ENCODE data around the gene TPCN2. TPM values are rescaled to one million over a fixed set of nuclear protein-coding genes. Genes with fewer than 3 reads are reported as not detected.

Gene TPCN2
- total RNA-seq, 1 experiment from 2014 or later, result 20.6 TPM

GRCh38 chr11:69034123-69034867, 14.4 kb upstream of the TPCN2 start:
- ChIA-PET CTCF (no interaction called here), POLR2A (no interaction called here)

More at GRCh38 chr11:69034123-69034867, 14.4 kb upstream of the TPCN2 start:
- intact Hi-C loops (cut with micrococcal nuclease; ENCODE audit: unreplicated experiment), result no loop called here
- no peaks in the 10 kb centered on the region for H3K9me3 ChIP-seq (ENCODE audit: control insufficient read depth, insufficient read depth, low read depth, low read length)
- ATAC-seq, result no peak
- H3K4me1 ChIP-seq (ENCODE audit: control insufficient read depth, insufficient read depth, low read length), result no peaks in the 10 kb centered on the region
- BruUV-seq (replicated peaks), result no TSS peak
- in situ Hi-C loops (cut with HindIII; ENCODE audit: low pct_unique_long_range_greater_than_20kb, low sequenced_read_pairs), result no loop called here
- H3K27ac ChIP-seq (ENCODE audit: low read length), result no peak overlapping the region
- H3K27me3 ChIP-seq (ENCODE audit: control insufficient read depth, insufficient read depth, low read length), result peaks cover 2% of the 10 kb centered on the region; the same call in 1 of the 2 replicates
- no peak for TF ChIP-seq SIN3A (IDR thresholded peaks at IDR 0.05; ENCODE audit: borderline replicate concordance, insufficient read depth, low read depth, low read length)
- TF ChIP-seq TCF7L2 (IDR thresholded peaks at IDR 0.05; ENCODE audit: low read depth, low read length), result no peak
- TF ChIP-seq REST (IDR thresholded peaks at IDR 0.05; ENCODE audit: insufficient read depth in 1 of 2, low read depth in 2 of 2, low read length in 1 of 2), result no peak
- TF ChIP-seq POLR2AphosphoS5 (IDR thresholded peaks at IDR 0.05; ENCODE audit: low read depth, low read length), result no peak
- TF ChIP-seq CTCF (IDR thresholded peaks at IDR 0.05), result no peak
- no peak overlapping the region for H3K4me3 ChIP-seq (ENCODE audit: low read depth in 2 of 2, low read length in 2 of 2)
- DNase-seq (ENCODE audit: low read depth, low spot score), result no peak
- no peaks in the 10 kb centered on the region for H3K36me3 ChIP-seq (ENCODE audit: control insufficient read depth, insufficient read depth, low read length)
